Measurements from ENCODE around the gene TEX35.
"Not testable (repeated sequence)": the region's sequence is repeated elsewhere in the genome, so short reads cannot be mapped to it uniquely, and the experiment has no call there.

TEX35 gene

GRCh38 chr1:178495158-178495557, 17.8 kb upstream of the TEX35 start:
- no peak for DNase-seq (ENCODE audit: low read depth)

GRCh38 chr1:178495741-178496409, 17.0 kb upstream of the TEX35 start:
- no peak for DNase-seq (ENCODE audit: low read depth)

GRCh38 chr1:178496410-178497135, 16.3 kb upstream of the TEX35 start, which contains the start of gene CLEC20A:
Gene CLEC20A (minus strand): TSS chr1:178496964. CDS start chr1:178496939, 25 bp downstream.
- no peak for DNase-seq (ENCODE audit: low read depth)

- DNase-seq (ENCODE audit: low read depth), result no peak
Observed at GRCh38 chr1:178497903-178498478, 14.9 kb upstream of the TEX35 start.

- no peak for DNase-seq (ENCODE audit: low read depth)
Observed at GRCh38 chr1:178498896-178499675, 13.8 kb upstream of the TEX35 start.

- DNase-seq (ENCODE audit: low read depth), result no peak
Observed at GRCh38 chr1:178500091-178500770, 12.7 kb upstream of the TEX35 start.

- DNase-seq (ENCODE audit: low read depth), result no peak
Observed at GRCh38 chr1:178500936-178501554, 11.9 kb upstream of the TEX35 start.

- peak; percentile 63 for DNase-seq (ENCODE audit: low read depth)
Observed at GRCh38 chr1:178501705-178502329, 11.1 kb upstream of the TEX35 start.

- DNase-seq (ENCODE audit: low read depth), result no peak
Observed at GRCh38 chr1:178502330-178502714, 10.6 kb upstream of the TEX35 start.

- DNase-seq (ENCODE audit: low read depth), result no peak
Observed at GRCh38 chr1:178502856-178503255, 10.1 kb upstream of the TEX35 start.

GRCh38 chr1:178503316-178503715, 9.6 kb upstream of the TEX35 start:
- DNase-seq (ENCODE audit: low read depth), result not testable (repeated sequence)

GRCh38 chr1:178503849-178504248, 9.1 kb upstream of the TEX35 start:
- DNase-seq (ENCODE audit: low read depth), result no peak

- no peak for DNase-seq (ENCODE audit: low read depth)
Observed at GRCh38 chr1:178504286-178504685, 8.6 kb upstream of the TEX35 start.

GRCh38 chr1:178506177-178506576, 6.7 kb upstream of the TEX35 start:
- no peak for DNase-seq (ENCODE audit: low read depth)

GRCh38 chr1:178506669-178507068, 6.2 kb upstream of the TEX35 start:
- no peak for DNase-seq (ENCODE audit: low read depth)

GRCh38 chr1:178509414-178510007, 3.4 kb upstream of the TEX35 start:
- no peak for DNase-seq (ENCODE audit: low read depth)

GRCh38 chr1:178510155-178510554, 2.8 kb upstream of the TEX35 start:
- DNase-seq (ENCODE audit: low read depth), result no peak

GRCh38 chr1:178513278-178513983, 522 bp downstream of the TEX35 start:
- no peak for DNase-seq (ENCODE audit: low read depth)

GRCh38 chr1:178516110-178516509, 3.2 kb downstream of the TEX35 start:
- no peak for DNase-seq (ENCODE audit: low read depth)

- DNase-seq (ENCODE audit: low read depth), result no peak
Observed at GRCh38 chr1:178518894-178519293, 6.0 kb downstream of the TEX35 start.

Data from CMK (cell line).